Sigmoid colon (tissue), 4 donors: ENCODE data around the gene CRTAC1.
"Not testable (repeated sequence)": the region's sequence is repeated elsewhere in the genome, so short reads cannot be mapped to it uniquely, and the experiment has no call there.

Source experiments
- POLR2A ChIP-seq, 2 donors: fragments of 450-650 bp; IDR thresholded peaks; one replicate each; pipeline ENCODE4 v1.6.1; 2016; ENCODE audit warnings: antibody characterized with exemption in 2 of 2, mild to moderate bottlenecking in 2 of 2, moderate library complexity in 2 of 2
- POLR2AphosphoS5 ChIP-seq, 4 donors: sonication (generic); formaldehyde crosslinking; IDR thresholded peaks; one replicate each; pipeline ENCODE4 v1.6.1; 2017; ENCODE audit warnings: antibody characterized with exemption in 4 of 4
- TF ChIP-seq, protein P1 (sequence below), 4 experiments: fragments of 450-650 bp in 3 of 4; fragments of 200-600 bp in 1 of 4; IDR thresholded peaks; one replicate each; pipeline ENCODE4 v1.5.1; 2016 to 2019; ENCODE audit warnings: antibody characterized with exemption in 4 of 4, mild to moderate bottlenecking in 3 of 4, moderate library complexity in 2 of 4

DNA sequence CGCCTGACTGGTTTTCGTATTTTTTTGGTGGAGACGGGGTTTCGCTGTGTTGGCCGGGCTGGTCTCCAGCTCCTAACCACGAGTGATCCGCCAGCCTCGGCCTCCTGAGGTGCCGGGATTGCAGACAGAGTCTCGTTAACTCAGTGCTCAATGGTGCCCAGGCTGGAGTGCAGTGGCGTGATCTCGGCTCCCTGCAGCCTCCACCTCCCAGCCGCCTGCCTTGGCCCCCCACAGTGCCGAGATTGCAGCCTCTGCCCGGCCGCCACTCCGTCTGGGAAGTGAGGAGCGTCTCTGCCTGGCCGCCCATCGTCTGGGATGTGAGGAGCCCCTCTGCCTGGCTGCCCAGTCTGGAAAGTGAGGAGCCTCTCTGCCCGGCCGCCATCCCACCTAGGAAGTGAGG lies 189.3 kb downstream of the CRTAC1 start:
- TF ChIP-seq, protein P1, sequence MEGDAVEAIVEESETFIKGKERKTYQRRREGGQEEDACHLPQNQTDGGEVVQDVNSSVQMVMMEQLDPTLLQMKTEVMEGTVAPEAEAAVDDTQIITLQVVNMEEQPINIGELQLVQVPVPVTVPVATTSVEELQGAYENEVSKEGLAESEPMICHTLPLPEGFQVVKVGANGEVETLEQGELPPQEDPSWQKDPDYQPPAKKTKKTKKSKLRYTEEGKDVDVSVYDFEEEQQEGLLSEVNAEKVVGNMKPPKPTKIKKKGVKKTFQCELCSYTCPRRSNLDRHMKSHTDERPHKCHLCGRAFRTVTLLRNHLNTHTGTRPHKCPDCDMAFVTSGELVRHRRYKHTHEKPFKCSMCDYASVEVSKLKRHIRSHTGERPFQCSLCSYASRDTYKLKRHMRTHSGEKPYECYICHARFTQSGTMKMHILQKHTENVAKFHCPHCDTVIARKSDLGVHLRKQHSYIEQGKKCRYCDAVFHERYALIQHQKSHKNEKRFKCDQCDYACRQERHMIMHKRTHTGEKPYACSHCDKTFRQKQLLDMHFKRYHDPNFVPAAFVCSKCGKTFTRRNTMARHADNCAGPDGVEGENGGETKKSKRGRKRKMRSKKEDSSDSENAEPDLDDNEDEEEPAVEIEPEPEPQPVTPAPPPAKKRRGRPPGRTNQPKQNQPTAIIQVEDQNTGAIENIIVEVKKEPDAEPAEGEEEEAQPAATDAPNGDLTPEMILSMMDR (IDR thresholded peaks at IDR 0.05) = not testable (repeated sequence)
- TF ChIP-seq POLR2AphosphoS5, POLR2A (IDR thresholded peaks at IDR 0.05): not testable (repeated sequence)
